GM19239 (cell line): ENCODE measurements around the gene DNASE1L3.
"Not testable (repeated sequence)": the region's sequence is repeated elsewhere in the genome, so short reads cannot be mapped to it uniquely, and the experiment has no call there.

Source experiments
- DNase-seq: peaks from one replicate; pipeline ENCODE4 v3.0.0; 2011; ENCODE audit warnings: low spot score; ENCODE audit not compliant: insufficient read length
- FAIRE-seq: peaks from 2 replicates; lab custom pipeline; 2011; peaks lifted over from hg19 to GRCh38; lab: Jason Lieb, UNC

The DNASE1L3 gene, protein sequence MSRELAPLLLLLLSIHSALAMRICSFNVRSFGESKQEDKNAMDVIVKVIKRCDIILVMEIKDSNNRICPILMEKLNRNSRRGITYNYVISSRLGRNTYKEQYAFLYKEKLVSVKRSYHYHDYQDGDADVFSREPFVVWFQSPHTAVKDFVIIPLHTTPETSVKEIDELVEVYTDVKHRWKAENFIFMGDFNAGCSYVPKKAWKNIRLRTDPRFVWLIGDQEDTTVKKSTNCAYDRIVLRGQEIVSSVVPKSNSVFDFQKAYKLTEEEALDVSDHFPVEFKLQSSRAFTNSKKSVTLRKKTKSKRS

DNA sequence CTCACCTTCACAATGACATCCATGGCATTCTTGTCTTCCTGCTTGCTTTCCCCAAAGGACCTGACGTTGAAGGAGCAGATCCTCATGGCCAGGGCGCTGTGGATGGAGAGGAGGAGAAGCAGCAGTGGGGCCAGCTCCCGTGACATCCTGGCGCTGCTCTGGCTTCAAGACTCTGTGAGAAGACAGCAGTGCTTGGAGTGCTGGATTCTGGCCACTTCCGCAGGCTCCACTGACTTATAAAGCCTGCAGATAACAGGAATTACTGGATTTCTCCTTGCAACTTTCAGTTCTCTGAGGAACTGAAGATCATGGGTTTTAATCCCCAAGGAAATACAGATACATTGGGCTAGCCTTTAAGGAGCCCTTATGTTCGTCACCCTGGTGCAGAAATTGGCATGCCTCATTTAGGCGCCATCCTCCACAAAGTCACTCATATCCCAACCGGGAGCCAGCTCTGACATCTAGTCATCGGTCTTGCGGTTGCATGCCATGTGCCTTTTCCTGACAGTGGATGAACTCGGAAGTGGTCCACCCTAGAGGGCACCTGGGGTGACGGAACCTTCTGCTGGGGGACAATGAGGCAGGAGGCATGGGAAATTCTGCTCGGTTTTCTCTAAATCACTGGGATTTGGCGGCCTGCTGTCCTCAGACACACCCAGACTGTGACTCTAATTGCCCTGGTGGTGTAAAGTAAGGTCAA is at the start of gene DNASE1L3:
Gene DNASE1L3, minus strand, starts transcription at position 212 of the 700 bp plus-strand sequence. Its CDS starts 66 bp downstream, at position 146.
- no peak for FAIRE-seq

DNA sequence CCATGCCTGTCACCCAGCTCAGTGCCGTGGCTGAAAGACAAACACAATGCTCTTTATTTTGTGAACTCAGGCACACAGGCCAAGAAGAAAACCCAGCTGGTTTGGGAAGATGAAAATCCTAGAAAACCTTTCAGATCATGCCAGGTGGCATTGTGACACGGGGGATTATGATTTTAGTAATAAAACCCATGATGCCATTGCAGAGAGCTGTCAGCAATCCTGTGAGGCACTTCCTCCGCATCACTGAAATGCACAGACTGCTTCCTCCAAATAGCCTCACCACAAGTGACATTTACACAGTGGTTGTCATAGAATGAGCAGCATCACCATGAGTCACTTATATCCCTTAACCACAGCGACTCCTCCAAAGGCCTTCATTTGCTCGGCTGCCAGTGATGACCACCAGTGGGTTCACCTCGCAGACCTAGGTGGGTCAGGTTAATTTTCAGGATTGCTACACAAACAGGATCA is 49.5 kb upstream of the DNASE1L3 start:
- DNase-seq = no peak
- no peak for FAIRE-seq

More for the DNA sequence above, at the start of gene DNASE1L3:
- no peak for DNase-seq

DNA sequence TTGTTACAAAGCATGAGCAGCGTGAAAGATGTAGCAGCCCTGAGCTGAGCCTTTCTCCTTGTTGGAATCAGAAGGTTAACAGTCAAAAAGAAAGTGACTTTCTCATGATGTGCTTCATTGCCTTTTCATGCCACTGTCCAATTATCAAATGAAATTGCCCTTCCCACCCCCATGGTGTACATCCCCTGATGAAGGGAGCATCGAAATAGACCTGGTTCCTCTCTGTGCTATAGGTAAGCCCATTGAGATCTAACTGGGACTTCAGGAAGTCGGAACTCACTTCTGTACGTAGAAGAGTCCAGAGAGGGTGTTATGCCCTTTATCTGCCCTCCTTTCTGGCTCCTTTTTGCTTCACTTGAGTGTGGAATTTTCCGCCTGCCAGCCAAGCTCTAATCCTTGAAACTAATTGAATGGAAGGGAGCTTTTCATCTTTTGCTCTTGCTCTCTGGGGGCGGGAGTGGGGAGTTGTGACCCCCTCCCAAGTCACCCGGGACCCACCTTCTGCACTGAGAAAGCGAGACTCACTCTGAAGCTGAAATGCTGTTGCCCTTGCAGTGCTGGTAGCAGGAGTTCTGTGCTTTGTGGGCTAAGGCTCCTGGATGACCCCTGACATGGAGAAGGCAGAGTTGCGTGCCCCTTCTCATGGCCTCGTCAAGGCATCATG is 47.8 kb upstream of the DNASE1L3 start:
- FAIRE-seq (no peak), DNase-seq (no peak)

DNA sequence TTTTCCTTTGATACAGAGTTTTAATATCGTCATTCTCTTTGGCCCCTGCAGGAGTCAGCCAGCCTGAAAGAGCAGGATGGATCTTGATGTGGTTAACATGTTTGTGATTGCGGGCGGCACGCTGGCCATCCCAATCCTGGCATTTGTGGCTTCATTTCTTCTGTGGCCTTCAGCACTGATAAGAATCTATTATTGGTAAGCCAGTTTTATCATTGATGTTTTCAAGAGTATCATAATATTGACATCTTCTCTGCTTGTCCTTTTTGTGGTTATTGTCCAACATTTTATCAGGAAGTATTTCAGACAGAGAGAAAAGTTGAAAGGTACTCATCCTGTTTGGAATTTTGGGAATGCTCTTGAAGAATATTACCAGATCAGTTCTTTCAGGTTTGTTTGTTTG is 45.7 kb upstream of the DNASE1L3 start:
- DNase-seq (no peak), FAIRE-seq (no peak)

DNA sequence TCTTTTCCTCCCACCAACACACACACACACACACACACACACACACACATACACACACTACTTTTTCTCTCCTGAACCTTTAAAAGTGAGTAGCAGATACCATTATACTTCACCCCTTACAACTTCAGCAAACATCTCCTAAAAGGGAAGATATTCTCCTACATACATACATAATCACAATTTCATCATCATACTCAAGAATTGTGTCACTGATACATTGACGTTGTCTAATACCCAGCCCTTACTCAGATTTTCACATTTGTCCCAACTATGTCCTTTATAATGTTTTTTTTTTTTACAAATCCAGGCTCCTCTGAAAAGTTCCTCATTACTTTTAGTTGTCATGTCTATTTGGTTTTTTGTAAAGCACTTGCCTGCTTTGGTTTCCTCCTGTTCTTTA is 45.3 kb upstream of the DNASE1L3 start:
- FAIRE-seq (no peak), DNase-seq (no peak)

DNA sequence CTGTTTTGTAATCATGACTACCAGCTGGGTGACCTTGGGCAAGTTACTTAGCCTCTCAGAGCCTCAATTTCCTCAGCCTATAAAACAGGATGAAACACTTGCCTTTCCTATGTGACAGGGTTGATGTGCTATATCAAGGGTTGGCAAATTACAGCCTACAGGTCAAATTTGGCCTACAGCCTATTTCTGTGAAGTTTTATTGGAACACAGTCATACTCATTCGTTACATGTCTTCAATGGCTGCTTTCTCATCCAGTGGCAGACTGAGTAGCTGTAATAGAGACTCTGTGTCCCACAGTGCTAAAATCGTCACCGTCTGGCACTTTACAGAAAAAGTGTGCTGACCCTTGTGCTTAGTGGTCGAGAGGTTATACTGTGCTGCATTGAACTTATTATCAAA is 43.4 kb upstream of the DNASE1L3 start:
- no peak for DNase-seq
- FAIRE-seq = no peak

DNA sequence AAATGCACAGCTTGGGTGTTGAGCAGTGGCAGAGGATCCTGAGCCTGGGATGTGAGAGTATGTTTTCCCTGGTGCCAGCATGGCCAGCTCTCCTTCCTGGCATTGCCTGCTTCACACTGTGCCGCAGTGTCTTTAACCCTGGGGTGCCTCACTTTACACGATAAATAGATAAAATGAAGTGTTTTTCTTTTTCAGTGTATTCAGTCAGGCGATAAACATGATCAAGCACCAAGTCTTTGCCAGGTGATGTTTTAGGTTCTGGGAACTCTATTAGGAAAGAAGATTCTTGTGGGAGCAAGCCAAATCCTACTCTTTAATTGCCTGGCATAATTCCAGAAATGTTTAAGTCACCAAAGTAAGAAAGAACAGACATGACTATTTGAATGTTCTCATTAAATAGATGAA is 40.9 kb upstream of the DNASE1L3 start:
- FAIRE-seq (peak; percentile 28), DNase-seq (no peak)

DNA sequence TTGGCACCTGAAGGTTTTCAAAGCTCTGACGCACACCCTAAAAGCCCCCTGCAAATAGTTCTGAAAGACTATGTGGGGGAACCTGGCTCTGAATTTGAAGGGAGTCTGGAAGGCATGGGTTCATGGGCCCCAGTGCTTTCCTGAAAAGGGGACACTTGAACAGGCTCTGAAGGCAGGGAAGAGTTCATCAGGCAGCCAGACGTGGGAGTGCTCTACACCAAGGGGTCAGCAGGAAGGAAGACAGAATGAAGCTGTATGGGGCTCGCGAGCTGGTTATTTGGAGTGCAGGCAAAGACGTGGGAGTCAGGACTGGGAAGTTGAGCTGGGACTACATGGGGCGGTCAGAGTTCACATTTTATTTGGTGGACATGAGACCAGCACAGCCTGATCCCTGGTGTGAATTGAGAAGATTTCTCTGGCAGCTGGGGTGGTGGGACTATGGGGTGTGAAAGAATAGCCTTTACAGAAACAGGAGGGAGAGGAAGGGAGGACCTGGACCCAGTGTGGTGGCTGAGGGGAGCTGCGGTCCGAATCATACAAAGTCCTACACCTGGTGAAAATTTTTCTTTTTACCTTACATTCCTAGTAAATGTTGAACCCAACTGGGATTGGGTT is 39.4 kb upstream of the DNASE1L3 start:
- FAIRE-seq = no peak
- DNase-seq = no peak

DNA sequence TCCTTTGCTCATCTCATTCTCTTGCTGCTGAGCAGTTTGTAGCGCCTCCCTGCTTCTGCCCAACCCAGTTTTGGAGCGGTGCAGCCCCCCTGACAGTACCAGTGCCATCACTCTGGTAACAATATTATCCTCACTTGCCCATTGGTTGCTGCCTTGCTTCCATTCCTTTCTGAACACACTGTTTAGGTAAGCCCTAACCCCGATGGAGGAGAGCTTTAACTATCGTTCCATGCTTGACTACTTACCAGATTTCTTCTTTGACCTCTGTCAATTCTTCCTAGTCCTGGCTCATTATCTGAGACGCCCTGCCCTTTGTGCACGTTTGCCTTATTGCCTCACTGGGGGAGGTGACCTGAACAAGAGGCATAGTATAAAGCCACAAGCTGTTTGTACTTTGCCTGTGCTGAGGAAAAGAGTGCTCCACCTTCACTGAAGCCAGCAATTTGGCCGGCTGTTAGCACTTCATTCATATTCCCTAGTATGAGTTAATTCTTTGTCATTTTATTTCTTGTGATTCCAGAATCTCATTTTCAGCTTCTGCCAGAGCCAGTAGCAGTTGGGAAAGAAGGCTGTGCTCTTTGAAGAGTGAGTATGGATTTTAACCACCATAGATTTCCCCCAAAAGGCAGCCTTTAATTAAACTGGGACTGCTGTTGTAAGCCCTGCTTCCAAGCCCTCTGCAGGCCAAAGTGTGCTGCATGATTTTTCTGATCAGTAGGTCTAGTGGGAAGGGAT is 38.8 kb upstream of the DNASE1L3 start:
- peak; percentile 73 for FAIRE-seq
- DNase-seq = no peak

DNA sequence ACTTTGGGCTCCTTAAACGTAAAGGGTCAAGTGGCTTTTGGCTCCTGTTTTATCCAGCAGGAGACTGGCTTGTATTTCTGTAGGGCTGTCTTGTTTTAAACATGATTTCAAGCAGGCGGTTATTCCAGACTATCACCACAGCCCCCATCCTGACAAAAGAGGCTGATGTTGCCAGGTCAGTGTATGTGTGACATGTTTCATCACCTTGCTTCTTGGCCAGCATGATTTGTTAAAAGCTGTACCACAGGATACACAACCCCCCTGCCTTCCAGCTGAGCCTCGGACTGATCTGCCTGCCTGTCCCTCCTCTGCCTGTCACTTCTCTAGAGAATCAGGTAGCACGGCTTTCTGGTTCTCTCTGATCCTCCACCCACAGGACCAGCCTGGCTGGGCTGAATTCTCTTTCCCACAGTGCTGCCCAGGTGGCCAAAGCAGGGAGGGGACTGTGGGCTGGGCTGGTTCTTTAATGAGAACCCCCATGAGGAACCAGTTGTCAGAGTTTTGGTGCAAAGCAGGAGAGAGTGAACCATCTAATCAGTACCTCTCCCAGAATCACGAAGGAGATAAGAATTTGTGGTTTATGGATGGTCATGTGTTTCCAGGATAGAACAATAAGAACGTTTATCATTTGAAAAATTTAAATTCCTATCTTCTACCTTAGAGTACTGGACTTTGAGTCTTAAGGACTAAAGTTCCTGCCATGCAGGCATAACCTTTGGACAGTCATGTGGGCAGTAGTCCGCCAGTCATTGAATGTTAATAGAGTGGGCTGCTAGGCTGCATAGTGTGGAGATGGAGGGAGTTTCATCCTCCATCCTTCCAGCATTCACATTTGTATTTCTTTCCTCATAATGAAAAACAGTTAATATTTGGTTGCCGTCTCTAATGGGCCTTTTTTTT is 35.6 kb upstream of the DNASE1L3 start:
- FAIRE-seq = no peak
- no peak for DNase-seq

DNA sequence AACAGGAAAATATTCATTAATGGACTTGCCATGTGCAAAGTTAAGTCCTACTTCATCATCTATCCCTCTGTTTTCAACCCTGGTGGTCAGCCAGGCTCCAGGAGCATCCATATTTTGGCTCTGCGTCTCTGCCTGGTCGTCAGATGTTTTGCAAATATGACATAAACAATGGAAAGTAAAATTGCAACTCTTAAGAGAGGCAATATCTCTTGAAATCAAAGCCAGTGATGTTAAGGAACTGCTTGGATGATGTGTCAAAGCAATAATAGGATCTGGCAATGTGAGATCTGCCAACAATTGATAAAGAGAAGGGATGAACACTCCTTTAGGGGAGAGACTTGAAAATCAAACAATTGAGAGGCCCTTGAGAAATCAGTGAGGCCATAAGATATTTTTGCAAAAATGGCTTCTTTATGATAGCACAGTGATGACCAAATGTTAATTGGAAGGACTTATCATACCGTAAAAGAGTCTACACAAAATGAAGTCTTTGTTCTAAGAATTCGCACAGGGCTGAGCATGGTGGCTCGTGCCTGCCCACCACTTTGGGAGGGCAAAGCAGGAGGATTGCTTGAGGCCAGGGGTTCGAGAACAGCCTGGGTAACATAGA is 33.3 kb upstream of the DNASE1L3 start:
- no peak for FAIRE-seq
- no peak for DNase-seq

DNA sequence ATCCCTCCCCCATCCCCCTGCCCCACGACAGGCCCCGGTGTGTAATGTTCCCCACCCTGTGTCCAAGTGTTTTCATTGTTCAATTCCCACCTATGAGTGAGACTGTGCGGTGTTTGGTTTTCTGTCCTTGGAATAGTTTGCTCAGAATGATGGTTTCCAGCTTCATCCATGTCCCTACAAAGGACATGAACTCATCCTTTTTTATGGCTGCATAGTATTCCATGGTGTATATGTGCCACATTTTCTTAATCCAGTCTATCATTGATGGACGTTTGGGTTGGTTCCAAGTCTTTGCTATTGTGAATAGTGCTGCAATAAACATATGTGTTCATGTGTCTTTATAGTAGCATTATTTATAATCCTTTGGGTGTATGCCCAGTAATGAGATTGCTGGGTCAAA is 32.1 kb upstream of the DNASE1L3 start:
- not testable (repeated sequence) for DNase-seq, FAIRE-seq

DNA sequence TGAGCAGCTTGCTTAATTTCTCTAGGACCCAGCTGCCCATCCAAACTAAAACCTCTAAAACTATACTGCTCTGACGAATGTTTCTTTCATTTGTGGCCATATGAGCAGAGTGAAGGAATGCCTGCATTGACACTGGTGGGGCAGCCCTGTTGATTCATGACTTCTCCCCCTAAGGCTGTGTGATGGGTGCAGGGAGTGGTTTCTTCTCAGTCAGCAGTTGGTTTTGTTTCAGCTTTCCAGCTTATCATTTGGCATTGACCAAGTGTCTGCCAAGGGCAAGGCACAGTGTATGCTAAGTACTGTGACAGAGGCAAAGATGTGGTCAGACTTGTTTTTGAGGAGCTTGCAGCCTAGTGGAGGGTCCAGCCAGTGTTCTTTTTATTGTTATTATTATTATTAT is 31.6 kb upstream of the DNASE1L3 start:
- no peak for DNase-seq
- FAIRE-seq = no peak

DNA sequence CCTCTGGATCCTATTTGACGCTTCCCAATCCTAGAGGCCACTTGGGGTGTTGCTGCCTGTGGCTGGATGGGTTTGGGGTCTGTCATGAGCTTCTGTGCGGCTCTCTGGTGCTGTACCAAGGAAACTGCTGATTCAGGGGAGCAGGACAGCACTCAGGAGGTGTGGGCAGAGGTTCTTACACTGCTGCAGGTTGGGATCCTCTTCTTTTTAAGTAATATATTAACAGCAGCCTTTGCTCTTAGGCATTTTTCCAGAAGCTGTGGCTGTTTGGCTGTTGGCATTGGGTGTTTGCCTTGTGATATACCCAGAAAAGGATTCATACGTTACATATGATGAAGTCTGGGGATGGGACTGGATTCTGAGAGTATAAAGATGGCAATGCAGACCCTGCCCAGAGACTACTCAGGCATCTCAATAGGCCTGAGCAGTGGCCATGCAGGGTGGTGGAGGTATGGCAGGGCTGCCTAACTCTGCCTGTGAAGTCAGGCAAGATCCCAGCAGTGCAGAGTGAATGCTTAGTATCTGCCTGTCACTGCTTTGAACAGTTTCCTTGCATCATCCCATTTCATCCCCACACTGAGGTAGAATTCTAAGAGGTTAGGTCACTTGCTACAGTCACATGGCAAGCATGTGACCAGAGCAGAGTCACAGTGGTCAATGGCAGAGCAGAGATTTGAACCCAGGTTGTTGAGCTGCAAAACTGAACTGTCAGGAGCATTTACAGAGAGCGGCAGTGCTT is 30.7 kb upstream of the DNASE1L3 start:
- no peak for DNase-seq
- FAIRE-seq = no peak

DNA sequence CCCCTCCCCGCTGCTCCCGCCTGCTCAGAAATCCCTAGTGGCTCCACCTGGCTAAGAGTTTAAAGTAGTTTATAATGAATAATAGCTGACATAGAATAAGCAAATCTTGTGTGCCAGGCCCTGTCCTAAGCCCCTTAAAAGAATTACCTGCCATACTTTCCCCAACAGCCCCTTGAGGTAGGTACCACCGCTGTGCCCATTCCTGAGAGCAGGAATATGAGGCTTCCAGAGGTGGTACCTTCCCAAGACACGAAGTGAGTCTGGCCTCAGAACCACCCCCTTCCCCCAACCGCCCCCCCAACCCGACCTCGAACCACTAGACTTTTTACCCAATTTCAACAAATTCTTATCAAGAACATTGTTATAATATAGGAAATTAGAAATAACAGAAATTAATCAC is 28.1 kb upstream of the DNASE1L3 start:
- no peak for DNase-seq
- no peak for FAIRE-seq

DNA sequence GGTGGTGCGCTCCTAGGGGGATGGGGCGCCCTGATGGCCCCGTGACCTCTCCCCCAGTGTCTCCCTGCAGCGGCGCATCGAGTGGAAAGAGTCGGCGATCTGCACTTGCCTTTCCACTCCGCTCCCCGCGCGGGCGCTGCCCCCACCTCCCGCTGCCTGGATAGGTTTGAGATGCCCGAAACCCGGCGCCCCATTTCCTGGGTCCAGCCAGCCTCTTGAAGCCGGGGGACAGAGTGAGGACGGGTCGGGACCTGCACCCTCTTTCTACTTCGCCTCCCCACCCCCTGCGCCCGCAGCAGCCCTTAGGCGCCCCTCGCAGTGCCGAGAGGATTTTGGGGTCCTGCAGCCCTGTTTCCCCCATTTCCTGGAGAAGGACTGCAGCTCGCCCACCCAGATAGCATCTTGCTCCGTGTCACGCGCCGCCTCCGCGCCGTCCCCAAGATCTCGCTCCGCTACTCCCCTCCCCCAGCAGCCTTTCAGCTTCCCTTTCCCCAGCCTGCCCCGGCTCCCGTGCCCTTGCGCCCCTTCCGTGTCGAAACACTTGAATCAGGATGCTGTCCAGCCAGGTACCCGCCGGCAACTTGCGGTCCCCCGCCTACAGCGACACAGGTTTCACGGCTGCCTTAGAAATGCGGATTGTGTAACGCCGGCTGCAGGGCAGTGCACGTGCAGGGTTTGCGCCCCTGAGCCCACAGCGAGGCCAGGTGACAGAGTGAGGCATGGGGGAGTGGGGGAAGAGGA is 27.3 kb upstream of the DNASE1L3 start:
- peak; percentile 84 for FAIRE-seq
- DNase-seq = peak; percentile 52

DNA sequence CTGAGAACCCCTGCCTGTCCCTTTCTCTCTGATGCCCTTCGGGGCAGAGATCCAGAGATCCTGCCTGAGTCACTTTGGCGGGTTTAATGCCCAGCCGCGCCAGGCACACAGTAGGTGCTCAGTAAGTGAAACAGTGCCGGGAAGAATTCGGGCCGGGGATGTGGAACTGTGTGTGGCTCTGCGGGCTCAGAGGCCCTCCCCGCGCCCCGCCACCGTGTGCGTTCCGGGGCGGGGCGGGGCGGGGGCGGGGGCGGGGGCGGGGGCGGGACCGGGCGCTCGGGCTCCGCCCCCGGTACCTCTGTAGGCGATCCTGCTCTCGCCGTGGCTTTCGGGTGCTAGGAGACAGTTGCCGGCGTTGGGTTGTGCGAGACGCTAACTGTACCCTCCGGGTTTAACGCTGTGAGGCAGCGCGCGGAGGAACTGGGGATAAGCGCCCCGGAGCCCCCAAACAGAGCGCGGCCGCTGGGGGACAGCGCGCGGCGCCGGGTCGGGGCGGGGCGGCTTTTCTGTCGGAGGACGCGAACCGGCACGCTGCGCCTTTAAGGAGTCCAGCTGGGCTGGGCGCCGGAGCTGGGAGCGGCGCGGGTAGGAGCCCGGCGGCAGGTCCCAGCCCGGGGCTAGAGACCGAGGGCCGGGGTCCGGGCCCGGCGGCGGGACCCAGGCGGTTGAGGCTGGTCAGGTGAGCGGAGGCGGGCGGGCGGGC is 26.6 kb upstream of the DNASE1L3 start, which contains the start of gene ABHD6:
Gene ABHD6, plus strand, starts transcription at position 555 of the 703 bp plus-strand sequence. CDS start 18,795 bp downstream, outside the sequence.
- DNase-seq (peak; percentile 72), FAIRE-seq (peak; percentile 69)
